Measurements from ENCODE around the gene ANTKMT.
"Not testable (repeated sequence)": the region's sequence is repeated elsewhere in the genome, so short reads cannot be mapped to it uniquely, and the experiment has no call there.

Gene ANTKMT

DNA sequence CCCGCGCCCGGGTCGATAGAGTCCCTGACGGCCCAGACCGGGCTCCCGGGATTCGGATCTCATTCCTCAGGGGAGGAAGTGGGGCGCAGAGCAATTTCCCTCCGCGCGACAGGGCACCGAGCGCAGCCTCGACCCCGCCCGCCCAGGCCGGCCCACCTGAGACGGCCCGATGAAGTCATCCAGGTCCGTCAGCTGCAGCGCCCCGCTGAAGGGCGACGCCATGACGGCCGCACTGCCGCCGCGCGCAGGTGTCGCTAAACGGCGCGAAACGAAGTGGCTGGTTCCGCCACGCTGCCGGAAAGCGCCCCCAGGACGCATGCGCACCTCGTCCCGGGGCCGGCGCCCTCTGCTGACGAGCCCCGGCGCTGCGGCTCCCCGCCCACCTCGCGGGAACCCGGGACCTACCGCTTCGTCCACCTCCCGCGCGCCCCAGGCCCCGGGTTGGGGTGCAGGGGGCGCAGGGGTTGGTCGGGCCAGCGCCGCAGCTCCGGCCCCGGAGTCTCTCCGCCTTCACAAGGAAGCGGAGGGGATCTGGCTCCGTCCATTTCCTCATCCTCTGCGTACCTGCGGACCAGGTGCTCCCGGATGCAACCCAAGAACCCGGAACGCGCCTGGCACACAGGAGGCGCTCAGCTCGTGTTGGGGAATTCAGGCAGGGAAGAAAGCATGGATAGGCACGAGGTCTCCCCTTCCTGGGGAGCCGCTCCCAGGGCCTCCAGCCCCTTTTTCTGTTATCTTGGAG lies 20.0 kb downstream of the ANTKMT start, which contains the start of gene CIAO3:
Gene CIAO3, minus strand, starts transcription at position 234 of the 742 bp plus-strand sequence. Its CDS starts 12 bp downstream, at position 222.
- H3K4me3 ChIP-seq = peak within 1 kb of the TSS; percentile 81
- H3K4me1 ChIP-seq = peaks cover 60% of the 10 kb centered on the region
- peak within 1 kb of the TSS; percentile 87 for H3K9ac ChIP-seq
- no peaks in the 10 kb centered on the region for H3K27me3 ChIP-seq
- peak within 1 kb of the TSS; percentile 99 for H3K4me2 ChIP-seq
- peaks cover 13% of the 10 kb centered on the region for H3K36me3 ChIP-seq
- no peaks in the 10 kb centered on the region for H3K9me3 ChIP-seq
- peaks cover 2% of the 10 kb centered on the region; the same call in 1 of the 2 replicates for H4K20me1 ChIP-seq
- TF ChIP-seq Cebpa-rat (IDR thresholded peaks at IDR 0.05) = no peak
- peak within 1 kb of the TSS; percentile 89 for H3K27ac ChIP-seq

DNA sequence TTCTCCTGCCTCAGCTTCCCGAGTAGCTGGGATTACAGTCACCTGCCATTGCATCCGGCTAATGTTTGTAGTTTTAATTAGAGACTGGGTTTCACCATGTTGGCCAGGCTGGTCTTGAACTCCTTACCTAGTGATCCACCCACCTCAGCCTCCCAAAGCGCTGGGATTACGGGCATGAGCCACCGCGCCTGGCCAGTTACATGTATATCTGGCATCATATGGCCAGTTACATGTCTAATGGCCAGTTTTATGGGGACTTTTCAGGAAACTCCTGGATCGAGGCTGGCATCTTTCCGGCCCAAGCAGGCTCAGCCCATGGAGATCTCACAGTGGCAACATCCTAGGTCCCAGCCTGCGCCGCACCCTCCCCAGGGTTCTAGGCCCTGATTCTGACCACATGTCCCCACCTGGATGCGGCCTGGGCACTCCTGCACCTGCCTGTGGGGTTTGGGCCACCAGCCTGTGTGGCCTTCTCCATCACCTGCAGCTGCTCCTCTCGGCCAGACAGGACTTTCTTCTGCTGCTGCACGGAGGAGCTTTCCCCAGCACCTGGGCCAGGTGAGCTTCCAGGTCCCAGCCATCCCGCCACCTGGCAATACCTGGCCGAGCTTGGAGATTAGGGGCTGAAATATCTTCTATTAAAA lies 21.2 kb downstream of the ANTKMT start:
- no peak overlapping the region for H3K9ac ChIP-seq
- no peak overlapping the region for H3K27ac ChIP-seq

DNA sequence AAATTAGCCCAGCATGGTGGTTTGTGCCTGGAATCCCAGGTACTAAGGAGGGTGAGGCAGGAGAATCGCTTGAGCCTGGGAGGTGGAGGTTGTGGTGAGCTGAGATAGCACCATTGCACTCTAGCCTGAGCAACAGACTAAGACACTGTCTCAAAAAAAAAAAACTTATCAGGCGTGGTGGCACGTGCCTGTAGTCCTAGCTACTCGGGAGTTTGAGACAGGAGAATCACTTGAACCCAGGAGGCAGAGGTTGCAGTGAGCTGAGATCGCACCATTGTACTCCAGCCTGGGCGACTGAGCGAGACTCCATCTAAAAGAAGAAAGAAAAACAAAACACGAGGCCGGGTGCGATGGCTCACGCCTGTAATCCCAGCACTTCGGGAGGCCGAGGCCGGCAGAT lies 21.9 kb downstream of the ANTKMT start:
- H3K9ac ChIP-seq, H3K4me3 ChIP-seq, H3K9me3 ChIP-seq, H3K27ac ChIP-seq, H4K20me1 ChIP-seq, H3K27me3 ChIP-seq, H3K36me3 ChIP-seq, H3K4me2 ChIP-seq: not testable (repeated sequence)
- peaks cover 41% of the 10 kb centered on the region for H3K4me1 ChIP-seq

More for the DNA sequence above, 21.2 kb downstream of the ANTKMT start:
- H3K4me3 ChIP-seq = no peak overlapping the region
- no peak for TF ChIP-seq Cebpa-rat (IDR thresholded peaks at IDR 0.05)
- H3K9me3 ChIP-seq = no peaks in the 10 kb centered on the region
- peak overlapping the region; percentile 35 for H3K4me2 ChIP-seq
- no peaks in the 10 kb centered on the region for H4K20me1 ChIP-seq
- H3K27me3 ChIP-seq = no peaks in the 10 kb centered on the region
- peaks cover 49% of the 10 kb centered on the region for H3K4me1 ChIP-seq
- H3K36me3 ChIP-seq = peaks cover under 1% of the 10 kb centered on the region

DNA sequence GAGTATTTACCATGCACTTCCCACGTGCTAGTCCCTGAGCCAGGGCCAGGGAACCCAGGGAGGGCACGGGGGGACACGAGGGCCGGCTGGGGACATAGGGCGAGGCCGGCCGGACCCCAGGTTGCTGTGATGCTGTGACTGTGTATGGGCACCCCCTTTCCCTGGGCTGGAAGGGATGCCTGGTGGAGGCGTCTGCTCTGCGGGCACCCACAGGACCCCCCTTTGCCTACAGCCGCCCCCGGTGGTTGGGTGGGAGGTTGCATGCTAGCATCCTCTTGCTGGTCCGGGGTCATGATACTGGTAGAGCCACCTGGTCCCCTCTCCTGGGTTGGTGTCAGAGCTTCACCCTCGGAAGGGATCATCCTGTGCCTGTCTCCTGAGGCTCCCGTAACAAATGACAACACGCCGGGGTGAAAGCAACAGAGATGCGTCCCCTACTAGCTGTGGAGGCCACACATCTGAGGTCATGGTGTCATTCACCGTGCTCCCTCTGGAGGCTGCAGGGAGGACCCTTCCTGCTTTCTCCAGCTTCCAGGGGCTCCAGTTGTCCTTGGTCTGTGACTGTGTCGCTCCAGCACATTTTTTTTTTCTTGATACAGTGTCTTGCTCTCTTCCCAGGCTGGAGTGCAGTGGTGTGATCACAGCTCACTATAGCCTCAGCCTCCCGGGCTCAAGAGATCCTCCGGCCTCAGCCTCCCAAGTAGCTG lies 23.0 kb downstream of the ANTKMT start:
- H3K9ac ChIP-seq = no peak overlapping the region
- TF ChIP-seq Cebpa-rat (IDR thresholded peaks at IDR 0.05) = no peak

DNA sequence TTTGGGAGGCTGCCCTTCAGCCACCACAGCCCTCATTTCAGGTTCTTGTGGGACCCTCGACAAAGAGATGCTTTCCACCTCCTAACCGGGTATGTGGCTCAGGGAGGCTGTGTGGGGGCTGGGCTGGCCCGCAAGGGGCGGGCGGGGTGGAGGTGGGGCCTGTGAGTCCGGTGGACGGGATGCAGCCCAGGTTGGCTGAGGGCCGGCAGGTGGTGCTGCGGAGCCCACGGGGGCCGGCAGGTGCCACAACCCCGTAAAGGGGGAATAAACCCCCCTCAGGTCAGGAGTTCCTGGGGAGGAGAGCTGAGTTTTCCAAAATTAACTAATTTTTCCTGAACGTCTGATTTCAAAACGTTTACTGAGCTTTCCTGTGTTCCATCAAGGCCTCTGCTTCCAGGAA lies 24.8 kb downstream of the ANTKMT start:
- Histone ChIP-seq H4K20me1 (no peaks in the 10 kb centered on the region), H3K9me3 (no peaks in the 10 kb centered on the region), H3K27ac (no peak overlapping the region), H3K36me3 (no peaks in the 10 kb centered on the region), H3K4me2 (no peak overlapping the region), H3K27me3 (no peaks in the 10 kb centered on the region), H3K4me3 (no peak overlapping the region), H3K9ac (no peak overlapping the region), H3K4me1 (peaks cover 17% of the 10 kb centered on the region)
- no peak for TF ChIP-seq Cebpa-rat (IDR thresholded peaks at IDR 0.05)

More for the DNA sequence above, 23.0 kb downstream of the ANTKMT start:
- no peaks in the 10 kb centered on the region for H4K20me1 ChIP-seq
- no peak overlapping the region for H3K27ac ChIP-seq
- H3K4me1 ChIP-seq = peaks cover 30% of the 10 kb centered on the region
- H3K4me2 ChIP-seq = no peak overlapping the region
- H3K4me3 ChIP-seq = no peak overlapping the region
- no peaks in the 10 kb centered on the region for H3K27me3 ChIP-seq
- H3K9me3 ChIP-seq = no peaks in the 10 kb centered on the region
- no peaks in the 10 kb centered on the region for H3K36me3 ChIP-seq

DNA sequence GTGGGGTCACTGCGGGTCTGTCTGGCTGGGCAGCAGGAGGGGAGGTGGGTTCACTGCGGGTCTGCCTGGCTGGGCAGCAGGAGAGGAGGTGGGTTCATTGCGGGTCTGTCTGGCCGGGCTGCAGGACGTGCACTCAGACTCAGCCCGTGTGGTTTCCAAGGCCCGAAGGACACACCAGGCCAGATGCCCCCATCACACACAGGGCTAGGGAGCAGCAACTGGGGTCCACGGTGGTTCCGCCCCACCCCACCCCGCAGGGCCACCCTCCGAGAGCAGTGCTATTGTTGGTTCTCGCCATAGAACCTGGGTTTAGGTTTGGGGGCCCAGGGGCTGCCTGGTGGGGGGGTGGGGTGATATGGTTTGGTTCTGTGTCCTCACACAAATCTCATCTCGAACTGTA lies 25.7 kb downstream of the ANTKMT start:
- H3K9me3 ChIP-seq = no peaks in the 10 kb centered on the region

DNA sequence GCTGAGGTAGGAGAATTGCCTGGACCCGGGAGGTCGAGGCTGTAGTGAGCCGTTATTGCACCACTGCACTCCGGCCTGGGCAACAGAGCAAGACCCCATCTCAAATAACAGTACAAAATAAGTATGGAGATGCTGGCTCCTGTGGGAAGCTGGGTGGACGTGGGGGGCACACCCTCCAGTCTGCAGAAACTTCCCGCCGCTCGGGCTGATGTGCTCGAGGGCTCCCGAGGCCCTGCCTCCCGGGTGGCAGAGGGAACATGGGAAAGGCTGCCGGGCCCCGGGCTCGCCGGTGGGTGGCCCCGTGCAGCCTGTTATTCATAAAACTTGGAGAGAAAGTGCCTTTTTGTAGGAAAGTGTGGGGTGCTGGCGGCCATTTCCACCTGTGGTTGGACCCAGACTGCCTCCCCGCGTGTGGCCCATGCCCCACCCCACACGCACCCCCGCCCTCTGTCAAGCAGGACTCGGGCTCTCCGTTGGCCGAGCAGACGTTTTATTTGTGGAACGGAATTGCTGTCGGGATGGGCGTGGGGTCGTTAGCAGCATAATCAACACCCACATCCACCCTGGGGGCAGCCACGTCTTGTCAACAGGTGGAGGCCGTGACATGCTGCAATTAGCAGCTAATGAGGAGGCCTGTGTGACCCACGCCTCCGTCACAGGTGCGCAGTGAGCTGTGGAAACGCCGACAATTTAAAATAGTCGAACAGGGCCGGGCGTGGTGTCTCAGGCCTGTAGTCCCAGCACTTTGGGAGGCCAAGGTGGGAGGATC lies 27.2 kb downstream of the ANTKMT start:
- Histone ChIP-seq H3K9me3 (no peaks in the 10 kb centered on the region), H3K4me3 (no peak overlapping the region), H3K27me3 (no peaks in the 10 kb centered on the region), H3K4me1 (0 out of 2 replicates have a peak, but pooled peaks cover 4% of the 10 kb centered on the region), H3K36me3 (no peaks in the 10 kb centered on the region), H4K20me1 (no peaks in the 10 kb centered on the region), H3K9ac (no peak overlapping the region), H3K4me2 (no peak overlapping the region), H3K27ac (no peak overlapping the region)
- TF ChIP-seq Cebpa-rat (IDR thresholded peaks at IDR 0.05) = no peak

More for the DNA sequence above, 25.7 kb downstream of the ANTKMT start:
- no peaks in the 10 kb centered on the region for H3K27me3 ChIP-seq
- H3K4me2 ChIP-seq = no peak overlapping the region
- no peak overlapping the region for H3K27ac ChIP-seq
- no peak overlapping the region for H3K9ac ChIP-seq
- H4K20me1 ChIP-seq = no peaks in the 10 kb centered on the region
- no peaks in the 10 kb centered on the region for H3K36me3 ChIP-seq
- H3K4me3 ChIP-seq = no peak overlapping the region
- no peak for TF ChIP-seq Cebpa-rat (IDR thresholded peaks at IDR 0.05)
- peaks cover 11% of the 10 kb centered on the region for H3K4me1 ChIP-seq

DNA sequence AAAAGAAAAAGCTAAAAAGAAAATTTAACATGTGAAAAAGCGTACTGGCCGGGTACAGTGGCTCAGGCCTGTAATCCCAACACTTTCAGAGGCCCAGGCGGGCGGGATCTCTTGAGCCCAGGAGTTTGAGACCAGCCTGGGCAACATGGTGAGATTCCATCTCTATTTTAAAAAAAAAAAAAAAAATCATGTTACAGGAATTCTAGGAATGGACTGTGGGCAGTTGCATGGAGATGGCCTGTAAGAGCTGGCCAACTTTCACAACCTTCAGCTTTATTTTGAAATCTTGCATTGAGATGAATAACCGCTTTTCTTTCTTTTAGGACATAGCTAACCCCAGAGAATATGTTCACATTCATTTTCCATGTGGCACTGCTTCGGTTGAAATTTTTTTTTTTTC lies 28.1 kb downstream of the ANTKMT start:
- H3K9ac ChIP-seq = no peak overlapping the region
- no peaks in the 10 kb centered on the region for H4K20me1 ChIP-seq
- H3K27me3 ChIP-seq = no peaks in the 10 kb centered on the region
- no peak overlapping the region for H3K4me2 ChIP-seq
- no peaks in the 10 kb centered on the region for H3K36me3 ChIP-seq
- H3K9me3 ChIP-seq = no peaks in the 10 kb centered on the region
- 0 out of 2 replicates have a peak, but pooled peaks cover 4% of the 10 kb centered on the region for H3K4me1 ChIP-seq
- no peak for TF ChIP-seq Cebpa-rat (IDR thresholded peaks at IDR 0.05)
- no peak overlapping the region for H3K4me3 ChIP-seq
- no peak overlapping the region for H3K27ac ChIP-seq

DNA sequence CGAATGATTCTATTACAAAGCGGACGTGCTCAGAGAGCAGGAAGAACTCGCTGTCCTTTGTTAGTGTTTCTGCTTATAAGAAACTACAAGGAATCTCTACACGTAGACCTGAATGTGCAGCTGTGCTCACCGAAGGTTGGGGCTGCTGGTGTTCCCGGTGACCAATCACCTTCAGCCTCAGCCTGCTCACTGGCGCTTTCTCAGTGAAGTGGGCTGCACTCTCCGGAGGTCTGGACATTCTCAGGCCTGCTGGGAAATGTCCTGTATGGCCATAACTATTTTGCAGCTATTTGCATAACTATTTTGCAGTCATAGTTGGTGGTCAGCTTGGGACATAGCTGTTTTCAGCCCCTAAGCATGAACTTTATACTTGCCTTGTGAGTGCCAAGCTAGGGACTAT lies 29.5 kb downstream of the ANTKMT start:
- Histone ChIP-seq H3K9ac (no peak overlapping the region), H3K4me1 (peaks cover 8% of the 10 kb centered on the region; the same call in 1 of the 2 replicates), H4K20me1 (no peaks in the 10 kb centered on the region), H3K4me3 (no peak overlapping the region), H3K27me3 (no peaks in the 10 kb centered on the region), H3K9me3 (no peaks in the 10 kb centered on the region), H3K36me3 (no peaks in the 10 kb centered on the region), H3K4me2 (no peak overlapping the region), H3K27ac (no peak overlapping the region)
- TF ChIP-seq Cebpa-rat (IDR thresholded peaks at IDR 0.05) = no peak
